HG02852 (cell line): ENCODE measurements around the gene COX5B.
"Not testable (repeated sequence)": the region's sequence is repeated elsewhere in the genome, so short reads cannot be mapped to it uniquely, and the experiment has no call there.

Experiments used
- ATAC-seq: cut with Tn5 transposase; IDR thresholded peaks from one replicate; pipeline ENCODE4 v1.9.1; 2021; ENCODE audit warnings: mild to moderate bottlenecking, moderate library complexity; ENCODE audit not compliant: unreplicated experiment

COX5B gene

DNA sequence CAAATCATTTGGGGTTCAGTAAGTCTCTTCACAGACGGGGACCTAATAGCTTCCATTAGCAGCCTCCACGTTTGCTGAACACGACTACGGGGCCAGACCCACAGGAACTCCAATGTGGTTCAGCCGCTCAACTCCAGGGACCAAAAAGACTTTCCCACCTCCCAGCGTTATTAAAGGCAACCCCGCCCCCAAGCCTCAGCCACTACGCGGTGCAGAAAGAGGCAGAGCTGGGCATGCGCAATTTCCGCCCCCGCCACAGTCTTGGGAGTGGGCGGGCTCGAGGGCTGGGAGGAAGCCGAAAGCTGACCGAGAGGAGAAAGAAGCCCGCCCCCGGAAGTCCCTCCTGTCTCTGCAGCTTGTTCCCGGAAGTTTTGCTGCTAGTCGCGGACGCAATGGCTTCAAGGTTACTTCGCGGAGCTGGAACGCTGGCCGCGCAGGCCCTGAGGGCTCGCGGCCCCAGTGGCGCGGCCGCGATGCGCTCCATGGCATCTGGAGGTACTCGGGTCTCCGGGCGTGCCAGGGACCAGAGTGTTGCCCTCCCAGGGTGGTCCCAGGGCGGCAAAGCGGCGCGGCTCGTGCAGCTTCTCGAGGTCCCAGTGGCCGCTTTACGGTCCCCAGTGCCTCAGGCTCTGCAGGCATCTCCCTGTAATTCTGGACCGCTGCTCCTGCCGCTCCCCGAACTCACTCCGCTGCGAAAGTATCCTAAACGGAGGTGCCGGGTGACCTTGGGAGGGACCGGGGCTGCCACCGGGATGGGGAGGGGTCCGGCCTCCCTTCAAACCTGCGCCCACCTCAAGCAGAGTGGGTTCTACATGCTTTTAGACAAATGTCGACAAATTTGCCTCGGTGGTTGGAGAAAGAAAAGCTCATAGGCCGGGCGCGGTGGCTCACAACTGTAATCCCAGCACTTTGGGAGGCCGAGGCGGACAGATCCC is at the start of gene COX5B:
TSS of gene COX5B (plus strand) at position 368 of the 935 bp plus-strand sequence. CDS start at position 393, 25 bp downstream.
- ATAC-seq: peak; percentile 89

- not testable (repeated sequence) for ATAC-seq
Observed at GRCh38 chr2:97596180-97596579, 49.7 kb upstream of the COX5B start.

GRCh38 chr2:97601537-97601936 is 44.3 kb upstream of the COX5B start:
- ATAC-seq: not testable (repeated sequence)

DNA sequence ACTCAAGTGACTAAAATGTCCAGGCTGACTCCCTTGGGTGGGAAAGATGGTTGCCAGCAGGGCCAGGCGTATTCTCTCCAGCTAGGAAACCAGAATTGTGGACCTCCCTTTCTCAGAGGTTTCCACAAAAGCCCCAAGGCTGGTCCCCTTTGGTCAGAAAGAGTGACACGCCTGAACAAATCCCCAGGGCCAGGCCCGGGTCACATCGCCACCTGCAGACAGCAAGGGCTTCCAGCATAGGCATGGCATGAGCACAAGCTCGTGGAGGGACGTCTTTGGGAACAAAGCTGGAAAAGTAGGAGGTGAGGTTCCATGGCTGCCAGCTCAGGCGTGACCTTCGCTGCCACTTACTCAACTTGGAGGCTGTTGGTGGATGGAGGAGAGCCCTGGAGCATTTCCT is 40.8 kb upstream of the COX5B start:
- not testable (repeated sequence) for ATAC-seq

GRCh38 chr2:97605524-97606339 is 40.1 kb upstream of the COX5B start:
- not testable (repeated sequence) for ATAC-seq

GRCh38 chr2:97608745-97609144 is 37.1 kb upstream of the COX5B start:
- ATAC-seq: not testable (repeated sequence)

GRCh38 chr2:97611895-97612294 is 34.0 kb upstream of the COX5B start:
- ATAC-seq: not testable (repeated sequence)

DNA sequence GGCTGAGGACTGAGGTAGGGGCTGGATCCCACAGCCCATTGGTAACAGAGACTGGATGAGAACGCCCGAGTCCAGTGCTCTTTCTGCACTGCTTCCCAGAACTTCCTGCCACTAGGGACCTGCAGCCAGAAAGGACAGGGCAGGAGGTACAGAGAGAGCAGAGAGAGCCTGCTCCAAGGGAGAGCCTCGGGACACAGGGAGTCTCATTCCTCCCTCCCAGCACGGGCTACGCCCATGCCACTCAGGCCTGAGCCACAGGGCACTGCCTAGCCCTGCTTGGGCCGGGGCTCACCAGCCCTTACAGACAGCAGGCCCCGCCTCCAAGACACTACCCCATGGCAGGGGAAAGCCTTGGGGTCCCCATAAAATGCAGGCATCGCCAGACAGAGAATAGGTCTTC is 30.1 kb upstream of the COX5B start:
- ATAC-seq: not testable (repeated sequence)

GRCh38 chr2:97617911-97618310 is 28.0 kb upstream of the COX5B start:
- ATAC-seq: no peak

DNA sequence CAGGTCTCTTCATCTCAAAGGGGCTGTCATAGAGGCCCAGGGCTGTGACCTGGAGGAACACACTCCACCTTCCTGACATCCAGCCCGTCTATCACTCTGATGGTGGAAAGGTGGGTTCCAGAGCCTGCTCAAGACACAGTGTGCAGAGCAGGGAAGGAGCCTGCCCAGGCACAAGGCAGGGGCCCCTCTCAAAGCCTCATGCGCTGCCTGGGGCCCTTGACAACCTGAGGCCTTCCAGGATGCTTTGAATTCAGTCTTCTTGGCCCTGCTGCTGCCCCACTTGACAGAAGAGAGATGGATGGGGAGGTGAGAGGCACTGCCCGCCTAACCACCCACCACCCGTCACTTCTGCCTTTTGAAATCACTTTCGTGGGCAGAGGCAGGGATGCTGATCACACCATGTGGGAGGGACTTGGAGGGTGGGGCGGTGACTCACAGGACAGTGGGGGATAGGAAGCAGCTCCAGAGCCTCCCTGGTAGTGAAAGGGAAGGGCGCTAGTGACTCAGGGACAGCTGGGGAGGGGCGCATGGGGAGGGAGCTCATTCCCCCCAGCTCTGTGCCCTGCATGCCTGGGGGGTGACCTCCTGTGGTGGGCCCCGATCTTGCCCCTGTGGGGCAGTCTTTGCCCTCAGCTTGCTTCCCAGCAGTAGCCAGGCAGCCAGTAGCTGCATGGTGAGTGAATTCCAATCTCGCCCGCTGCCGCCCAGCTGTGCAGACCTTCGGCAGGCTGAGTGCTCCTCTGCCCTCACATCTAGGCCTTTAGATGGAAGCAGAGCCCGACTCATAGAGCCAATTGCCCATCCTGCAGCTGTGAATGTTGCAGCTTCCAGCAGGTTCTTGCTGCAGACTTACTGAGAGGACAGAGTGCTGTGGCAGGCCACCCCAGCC is 26.7 kb upstream of the COX5B start:
- ATAC-seq: not testable (repeated sequence)

GRCh38 chr2:97620492-97620891 is 25.4 kb upstream of the COX5B start:
- ATAC-seq: not testable (repeated sequence)

GRCh38 chr2:97622976-97623375 is 22.9 kb upstream of the COX5B start:
- ATAC-seq: not testable (repeated sequence)

- not testable (repeated sequence) for ATAC-seq
Observed at GRCh38 chr2:97625354-97626048, 20.4 kb upstream of the COX5B start.

GRCh38 chr2:97626049-97626430 is 19.8 kb upstream of the COX5B start:
- not testable (repeated sequence) for ATAC-seq

- no peak for ATAC-seq
Observed at GRCh38 chr2:97644023-97644717, 1.7 kb upstream of the COX5B start.

DNA sequence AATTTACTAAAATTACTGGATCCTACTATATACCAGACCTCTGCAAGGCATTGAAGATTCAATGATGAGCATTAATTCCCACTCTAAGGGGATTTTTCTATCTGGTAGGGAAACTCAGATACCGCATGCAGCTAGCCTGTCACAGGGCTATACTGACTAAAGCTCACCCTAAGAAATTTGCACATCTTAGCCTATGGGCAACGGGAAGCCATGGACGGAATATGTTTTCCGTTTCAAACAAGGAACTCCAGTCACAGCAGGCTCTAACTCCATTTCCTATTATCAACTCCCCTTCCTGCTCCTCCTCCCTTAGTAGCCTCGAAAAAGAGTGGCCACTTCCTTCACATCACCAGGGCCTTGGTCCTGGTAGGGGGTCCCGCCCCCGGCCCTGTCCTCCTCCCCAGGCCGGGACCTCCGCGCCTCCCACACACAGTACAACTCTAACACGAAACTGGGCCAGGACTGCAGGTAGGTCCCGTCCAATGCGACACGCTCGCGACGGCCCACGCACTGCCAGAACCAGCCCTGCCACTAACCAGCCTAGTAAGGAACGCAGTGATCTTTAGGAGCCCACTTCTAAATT is 659 bp upstream of the COX5B start:
- peak; percentile 46 for ATAC-seq

- no peak for ATAC-seq
Observed at GRCh38 chr2:97646977-97647376, 1.1 kb downstream of the COX5B start.

GRCh38 chr2:97651114-97651513 is 5.3 kb downstream of the COX5B start:
- no peak for ATAC-seq

GRCh38 chr2:97653473-97653872 is 7.6 kb downstream of the COX5B start:
- ATAC-seq: no peak
